Esophagus squamous epithelium (tissue), 5 donors: ENCODE measurements around the gene CEP120. TPM values are rescaled to one million over a fixed set of nuclear protein-coding genes. Genes with fewer than 3 reads are reported as not detected.
"Not testable (repeated sequence)": the region's sequence is repeated elsewhere in the genome, so short reads cannot be mapped to it uniquely, and the experiment has no call there.

Experiments
- DNase-seq: peaks from one replicate; lab custom pipeline; 2025; lab: John Stamatoyannopoulos, UW
- H3K27ac ChIP-seq, 4 donors: fragments of 200-600 bp; sonication (generic); one replicate each; pipeline ENCODE4 v1.5.1; 2016 to 2019; ENCODE audit warnings: mild to moderate bottlenecking in 1 of 4
- H3K27me3 ChIP-seq, 4 donors: fragments of 200-600 bp; sonication (generic); 1 replicate in 3 of 4; 2 replicates in 1 of 4; pipeline versions ENCODE4 v1.5.1 to v1.6.0; 2017 to 2021; ENCODE audit warnings: antibody characterized with exemption in 1 of 4
- H3K36me3 ChIP-seq, 3 donors: fragments of 200-600 bp; sonication (generic); one replicate each; pipeline ENCODE4 v1.5.1; 2016 to 2019
- H3K4me1 ChIP-seq, 3 donors: fragments of 200-600 bp; sonication (generic); one replicate each; pipeline ENCODE4 v1.5.1; 2017 to 2019
- H3K4me3 ChIP-seq, 4 donors: fragments of 200-600 bp; sonication (generic); 1 replicate in 3 of 4; 2 replicates in 1 of 4; pipeline ENCODE4 v1.5.1; 2016 to 2019; ENCODE audit warnings: mild to moderate bottlenecking in 2 of 4, moderate library complexity in 1 of 4
- H3K9me3 ChIP-seq, 3 donors: fragments of 200-600 bp; sonication (generic); one replicate each; pipeline ENCODE4 v1.5.1; 2016 to 2019
- CTCF ChIP-seq, 6 experiments: fragments of 450-650 bp in 4 of 6; fragments of 200-600 bp in 2 of 6; sonication (generic) in 2 of 6; IDR thresholded peaks; one replicate each; pipeline ENCODE4 v1.5.1; 2016 to 2019; ENCODE audit warnings: antibody characterized with exemption in 6 of 6, mild to moderate bottlenecking in 4 of 6, moderate library complexity in 4 of 6
- POLR2A ChIP-seq, 4 donors: fragments of 450-650 bp; IDR thresholded peaks; one replicate each; pipeline ENCODE4 v1.6.1; 2017; ENCODE audit warnings: antibody characterized with exemption in 4 of 4, mild to moderate bottlenecking in 4 of 4, moderate library complexity in 3 of 4
- WGBS, 2 donors: methylation state at CpG; one replicate each; pipeline ENCODE4 v1.1.5; 2018; 5-methylcytosine and 5-hydroxymethylcytosine counted together
- intact Hi-C: fragments of 100-400 bp; cut with DNase I; formaldehyde crosslinking; loops from one replicate; pipeline ENCODE4 v1.15.0; 2022
- total RNA-seq, 4 donors: library from RNA; depleted of rRNA; stranded (reverse); fragments of >200 nt; gene quantifications; one replicate each; pipeline ENCODE4 v1.1.0, GENCODE V29; 2016
- donor health status: DM: yes; HTN: yes; CAD: no.

Gene CEP120
- total RNA-seq, 4 donors from 2014 or later, result 7.9 to 12.6 (median 10.1) TPM

GRCh38 chr5:123350742-123351141 is 72.5 kb downstream of the CEP120 start:
- no peak for DNase-seq
- Histone ChIP-seq H3K9me3 (no peaks in the 10 kb centered on the region), H3K27me3 (no peaks in the 10 kb centered on the region), H3K4me1 (no peaks in the 10 kb centered on the region), H3K36me3 (peaks cover 0 to 32% (median 0%) of the 10 kb centered on the region in 3 donors), H3K27ac (no peak overlapping the region), H3K4me3 (no peak overlapping the region)
- WGBS, 2 donors, result 81 to 83% methylated on average over 1 of the region's 1 CpG
- no peak for TF ChIP-seq CTCF (IDR thresholded peaks at IDR 0.05)
- no peak for TF ChIP-seq POLR2A (IDR thresholded peaks at IDR 0.05)
- intact Hi-C loops, result no loop called here

GRCh38 chr5:123344816-123345426 is 78.3 kb downstream of the CEP120 start:
- WGBS, 2 donors, result 49 to 50% methylated on average over 4 of the region's 4 CpGs
- Histone ChIP-seq H3K4me1 (no peaks in the 10 kb centered on the region), H3K27me3 (no peaks in the 10 kb centered on the region), H3K9me3 (no peaks in the 10 kb centered on the region), H3K36me3 (peaks cover 0 to 26% (median 0%) of the 10 kb centered on the region in 3 donors), H3K27ac (no peak overlapping the region), H3K4me3 (no peak overlapping the region)
- peak; percentile 45 to 74 (median 60) for TF ChIP-seq CTCF (IDR thresholded peaks at IDR 0.05)
- TF ChIP-seq POLR2A (IDR thresholded peaks at IDR 0.05), result no peak
- intact Hi-C loops, result no loop called here
- no peak for DNase-seq

GRCh38 chr5:123340928-123341327 is 82.3 kb downstream of the CEP120 start:
- Histone ChIP-seq H3K4me3 (no peak overlapping the region), H3K27ac (no peak overlapping the region), H3K27me3 (no peaks in the 10 kb centered on the region), H3K4me1 (no peaks in the 10 kb centered on the region), H3K36me3 (no peaks in the 10 kb centered on the region), H3K9me3 (no peaks in the 10 kb centered on the region)
- DNase-seq, result no peak
- intact Hi-C loops, result no loop called here
- 64 to 78% methylated on average over 2 of the region's 2 CpGs for WGBS, 2 donors
- TF ChIP-seq POLR2A (IDR thresholded peaks at IDR 0.05) (no peak), CTCF (IDR thresholded peaks at IDR 0.05) (no peak)

GRCh38 chr5:123308377-123308776 is 114.8 kb downstream of the CEP120 start:
- H3K9me3 ChIP-seq, H3K27me3 ChIP-seq, H3K4me3 ChIP-seq, H3K27ac ChIP-seq, H3K36me3 ChIP-seq, DNase-seq, intact Hi-C loops, H3K4me1 ChIP-seq: not testable (repeated sequence)
- 70 to 84% methylated on average over 9 of the region's 9 CpGs for WGBS, 2 donors

GRCh38 chr5:123305751-123306150 is 117.5 kb downstream of the CEP120 start:
- intact Hi-C loops, result no loop called here
- no peak overlapping the region for H3K27ac ChIP-seq
- no peak overlapping the region for H3K4me3 ChIP-seq
- H3K27me3 ChIP-seq, result no peaks in the 10 kb centered on the region
- H3K9me3 ChIP-seq, result no peaks in the 10 kb centered on the region
- H3K4me1 ChIP-seq, result no peaks in the 10 kb centered on the region
- no peak for TF ChIP-seq CTCF (IDR thresholded peaks at IDR 0.05)
- no peak for TF ChIP-seq POLR2A (IDR thresholded peaks at IDR 0.05)
- DNase-seq, result no peak
- H3K36me3 ChIP-seq, result no peaks in the 10 kb centered on the region
- 75 to 80% methylated on average over 4 of the region's 4 CpGs for WGBS, 2 donors
